Right renal cortex interstitium (tissue), 3 donors: ENCODE measurements around the gene FHIT. TPM values are rescaled to one million over a fixed set of nuclear protein-coding genes. Genes with fewer than 3 reads are reported as not detected.

ENCODE experiments used
- DNase-seq, 3 donors: peaks; one replicate each; pipeline ENCODE4 v3.0.0-alpha.2; 2013; ENCODE audit warnings: low read depth in 3 of 3, low spot score in 2 of 3
- polyA plus RNA-seq, 3 donors: library from polyadenylated mRNA; unstranded; fragments of 120-200 nt; gene quantifications; one replicate each; pipeline ENCODE4 v1.2.1, GENCODE V29; 2013; ENCODE audit not compliant: insufficient read length in 3 of 3

The FHIT gene
- polyA plus RNA-seq, 3 donors, result 24.9 to 26.4 (median 25.9) TPM

- DNase-seq, result no peak
Observed at GRCh38 chr3:60316121-60316797, 935.0 kb downstream of the FHIT start.

- no peak for DNase-seq
Observed at GRCh38 chr3:60313951-60314461, 937.2 kb downstream of the FHIT start.

GRCh38 chr3:60313231-60313798 is 937.9 kb downstream of the FHIT start:
- DNase-seq, result no peak

- no peak for DNase-seq
Observed at GRCh38 chr3:60309539-60310268, 941.5 kb downstream of the FHIT start.

GRCh38 chr3:60308808-60309207 is 942.4 kb downstream of the FHIT start:
- no peak for DNase-seq

- no peak for DNase-seq
Observed at GRCh38 chr3:60307562-60308199, 943.6 kb downstream of the FHIT start.

- no peak for DNase-seq
Observed at GRCh38 chr3:60304112-60304511, 947.1 kb downstream of the FHIT start.

GRCh38 chr3:60303160-60303559 is 948.1 kb downstream of the FHIT start:
- no peak for DNase-seq

- no peak for DNase-seq
Observed at GRCh38 chr3:60301142-60301541, 950.1 kb downstream of the FHIT start.

- DNase-seq, result no peak
Observed at GRCh38 chr3:60298141-60298540, 953.1 kb downstream of the FHIT start.

GRCh38 chr3:60294181-60294580 is 957.1 kb downstream of the FHIT start:
- DNase-seq, result no peak

GRCh38 chr3:60291115-60291514 is 960.1 kb downstream of the FHIT start:
- DNase-seq, result no peak

GRCh38 chr3:60290122-60290492 is 961.1 kb downstream of the FHIT start:
- DNase-seq, result no peak

- DNase-seq, result no peak
Observed at GRCh38 chr3:60289341-60290121, 961.7 kb downstream of the FHIT start.

GRCh38 chr3:60282866-60283265 is 968.4 kb downstream of the FHIT start:
- DNase-seq, result no peak

GRCh38 chr3:60281970-60282369 is 969.3 kb downstream of the FHIT start:
- DNase-seq, result no peak

GRCh38 chr3:60277361-60277800 is 973.9 kb downstream of the FHIT start:
- DNase-seq, result no peak

- DNase-seq, result no peak
Observed at GRCh38 chr3:60276615-60277014, 974.6 kb downstream of the FHIT start.

- no peak for DNase-seq
Observed at GRCh38 chr3:60274646-60275045, 976.6 kb downstream of the FHIT start.

GRCh38 chr3:60274098-60274497 is 977.2 kb downstream of the FHIT start:
- no peak for DNase-seq
